HCT116 (cell line): ENCODE measurements around the gene KLHL25. TPM values are rescaled to one million over a fixed set of nuclear protein-coding genes. Genes with fewer than 3 reads are reported as not detected.

Experiments
- ATAC-seq: fragments of 200-7000 bp; cut with Tn5 transposase; 2 replicates; pipeline ENCODE4 v1.9.1; 2020; ENCODE audit warnings: mild to moderate bottlenecking, moderate library complexity
- BruUV-seq: library from RNA; stranded (reverse); fragments of 400-500 nt; replicated peaks from 2 replicates; lab custom pipeline; 2021; lab: Mats Ljungman, UMichigan
- CTCF ChIA-PET: fragments of 300-600 bp; sonication (Branson Sonifier 250); formaldehyde crosslinking; loops from one replicate; lab custom pipeline; 2021; ENCODE audit warnings: antibody characterized with exemption; lab: Charles Lee
- POLR2A ChIA-PET: fragments of 300-600, 350-600 bp; sonication (Branson Sonifier 250); formaldehyde crosslinking; loops from one replicate; lab custom pipeline; 2021; ENCODE audit warnings: antibody characterized with exemption; lab: Charles Lee
- RAD21 ChIA-PET, 2 experiments: fragments of 300-600 bp; sonication (Branson Sonifier 250); formaldehyde crosslinking; loops; one replicate each; lab custom pipeline; 2023; ENCODE audit warnings: low total read pairs in 2 of 2; ENCODE audit not compliant: uncharacterized antibody in 2 of 2, unreplicated experiment in 2 of 2, low non-redundant PET in 1 of 2; lab: Charles Lee
- DNase-seq: peaks from one replicate; pipeline ENCODE4 v3.0.0-alpha.2; 2010; ENCODE audit warnings: low read depth, low spot score
- H2AFZ ChIP-seq: fragments of 200-600 bp; shearing (Covaris generic), sonication (generic); 2 replicates; pipeline ENCODE4 v1.6.1; 2017; ENCODE audit warnings: low read depth, mixed run types, mixed read lengths, antibody characterized with exemption, low read length; ENCODE audit not compliant: poor library complexity, severe bottlenecking
- H3K27ac ChIP-seq: 2 replicates; pipeline ENCODE4 v1.5.1; 2012; ENCODE audit warnings: low read depth, low read length
- H3K27me3 ChIP-seq: fragments of 200-600 bp; sonication (generic); 2 replicates; pipeline ENCODE4 v1.6.1; 2016; ENCODE audit warnings: mixed run types, low read length, mixed read lengths; ENCODE audit not compliant: insufficient read depth
- H3K36me3 ChIP-seq, 2 experiments: fragments of 200-500 bp in 1 of 2; fragments of 200-600 bp in 1 of 2; sonication (Bioruptor generic) in 1 of 2; sonication (generic) in 1 of 2; 2 replicates each; pipeline versions ENCODE4 v1.5.1 to v1.6.1; 2014 to 2016; ENCODE audit warnings: low read length in 2 of 2, inconsistent platforms in 1 of 2, mixed read lengths in 1 of 2, mixed run types in 1 of 2; ENCODE audit not compliant: insufficient read depth in 2 of 2, control insufficient read depth in 1 of 2
- H3K4me1 ChIP-seq, 2 experiments: fragments of 200-600 bp in 1 of 2; sonication (generic) in 1 of 2; 2 replicates each; pipeline versions ENCODE4 v1.5.1 to v1.6.1; 2012 to 2017; ENCODE audit warnings: low read length in 2 of 2, inconsistent platforms in 1 of 2, mild to moderate bottlenecking in 1 of 2, mixed read lengths in 1 of 2, mixed run types in 1 of 2, moderate library complexity in 1 of 2; ENCODE audit not compliant: insufficient read depth in 2 of 2, control insufficient read depth in 1 of 2
- H3K4me2 ChIP-seq: fragments of 200-600 bp; sonication (generic); 2 replicates; pipeline ENCODE4 v1.6.1; 2017; ENCODE audit warnings: mixed run types, low read length, mixed read lengths
- H3K4me3 ChIP-seq, 2 experiments: fragments of 200-600 bp in 1 of 2; sonication (generic) in 1 of 2; replicated peaks in 1 of 2; 2 replicates each; pipeline ENCODE4 v1.5.1; 2011 to 2016; ENCODE audit warnings: low read length in 2 of 2, control low read depth in 1 of 2, low read depth in 1 of 2, mild to moderate bottlenecking in 1 of 2, mixed read lengths in 1 of 2, mixed run types in 1 of 2
- H3K79me2 ChIP-seq: fragments of 200-600 bp; sonication (generic); 2 replicates; pipeline ENCODE4 v1.6.1; 2017; ENCODE audit warnings: mild to moderate bottlenecking, mixed run types, low read length, moderate library complexity, mixed read lengths; ENCODE audit not compliant: insufficient read depth
- H3K9ac ChIP-seq: fragments of 200-600 bp; sonication (generic); 2 replicates; pipeline ENCODE4 v1.6.1; 2016; ENCODE audit warnings: low read length, mixed read lengths
- H3K9me2 ChIP-seq: fragments of 200-600 bp; sonication (generic), shearing (Covaris generic); 2 replicates; pipeline ENCODE4 v1.6.1; 2017; ENCODE audit warnings: mixed run types, mild to moderate bottlenecking, moderate library complexity; ENCODE audit not compliant: insufficient read depth
- H3K9me3 ChIP-seq, 2 experiments: fragments of 200-500 bp in 1 of 2; fragments of 200-600 bp in 1 of 2; sonication (Bioruptor generic) in 1 of 2; sonication (generic) in 1 of 2; 2 replicates each; pipeline ENCODE4 v1.6.1; 2014 to 2017; ENCODE audit warnings: low read length in 2 of 2, mixed read lengths in 2 of 2, inconsistent platforms in 1 of 2, low read depth in 1 of 2, mild to moderate bottlenecking in 1 of 2, mixed run types in 1 of 2, moderate library complexity in 1 of 2; ENCODE audit not compliant: control insufficient read depth in 1 of 2, insufficient read depth in 1 of 2
- H4K20me1 ChIP-seq: fragments of 200-600 bp; sonication (generic), shearing (Covaris generic); 2 replicates; pipeline ENCODE4 v1.6.1; 2017; ENCODE audit warnings: mixed run types, mild to moderate bottlenecking, moderate library complexity; ENCODE audit not compliant: insufficient read depth
- CBX3 ChIP-seq: IDR thresholded peaks from 2 replicates; pipeline ENCODE4 v1.6.1; 2012; ENCODE audit warnings: low read depth
- CEBPB ChIP-seq: IDR thresholded peaks from 2 replicates; pipeline ENCODE4 v1.6.1; 2012; ENCODE audit warnings: low read depth
- ELF1 ChIP-seq: IDR thresholded peaks from 2 replicates; pipeline ENCODE4 v1.6.1; 2012; ENCODE audit warnings: low read depth, borderline replicate concordance
- EZH2 ChIP-seq: fragments of 200-600 bp; sonication (generic); IDR thresholded peaks from 2 replicates; pipeline ENCODE4 v1.6.1; 2017; ENCODE audit warnings: antibody characterized with exemption, mixed run types
- RAD21 ChIP-seq: IDR thresholded peaks from 2 replicates; pipeline ENCODE4 v1.6.1; 2012; ENCODE audit warnings: low read depth, mild to moderate bottlenecking
- SIN3A ChIP-seq: IDR thresholded peaks from 2 replicates; pipeline ENCODE4 v1.6.1; 2012; ENCODE audit warnings: low read depth
- SP1 ChIP-seq: IDR thresholded peaks from 2 replicates; pipeline ENCODE4 v1.6.1; 2012; ENCODE audit warnings: low read depth
- SRF ChIP-seq: IDR thresholded peaks from 2 replicates; pipeline ENCODE4 v1.6.1; 2012; ENCODE audit warnings: low read depth
- TCF7L2 ChIP-seq: IDR thresholded peaks from 2 replicates; pipeline ENCODE4 v1.7.0; 2011; ENCODE audit warnings: borderline replicate concordance, inconsistent platforms; ENCODE audit not compliant: insufficient read depth, insufficient read length; ENCODE audit errors: extremely low read depth
- ZFX ChIP-seq: fragments of 450-650 bp; IDR thresholded peaks from 2 replicates; pipeline ENCODE4 v1.6.1; 2017
- intact Hi-C: fragments of 100-400 bp; cut with micrococcal nuclease; formaldehyde crosslinking; loops from 2 replicates; pipeline ENCODE4 v1.10.0; 2022
- total RNA-seq: library from RNA; stranded (reverse); gene quantifications from one replicate; pipeline ENCODE4 v1.2.1, GENCODE V29; 2021; ENCODE audit not compliant: unreplicated experiment
- TF ChIP-seq, protein P1 (sequence below), 3 experiments: fragments of 200-600 bp in 1 of 3; sonication (generic) in 1 of 3; IDR thresholded peaks in 2 of 3; conservative IDR thresholded peaks in 1 of 3; 2 replicates each; pipeline ENCODE4 v1.5.1; 2012 to 2017; ENCODE audit warnings: low read depth in 2 of 3, low read length in 2 of 3, antibody characterized with exemption in 1 of 3, borderline replicate concordance in 1 of 3, control low read depth in 1 of 3, mild to moderate bottlenecking in 1 of 3, mixed read lengths in 1 of 3, mixed run types in 1 of 3, moderate library complexity in 1 of 3; ENCODE audit not compliant: insufficient read depth in 1 of 3
- TF ChIP-seq, protein P2 (sequence below): IDR thresholded peaks from 2 replicates; pipeline ENCODE4 v1.6.1; 2012
- TF ChIP-seq, protein P3 (sequence below): IDR thresholded peaks from 2 replicates; pipeline ENCODE4 v1.6.1; 2012

The KLHL25 gene
- total RNA-seq, 1 experiment from 2014 or later, result 5.3 TPM

DNA sequence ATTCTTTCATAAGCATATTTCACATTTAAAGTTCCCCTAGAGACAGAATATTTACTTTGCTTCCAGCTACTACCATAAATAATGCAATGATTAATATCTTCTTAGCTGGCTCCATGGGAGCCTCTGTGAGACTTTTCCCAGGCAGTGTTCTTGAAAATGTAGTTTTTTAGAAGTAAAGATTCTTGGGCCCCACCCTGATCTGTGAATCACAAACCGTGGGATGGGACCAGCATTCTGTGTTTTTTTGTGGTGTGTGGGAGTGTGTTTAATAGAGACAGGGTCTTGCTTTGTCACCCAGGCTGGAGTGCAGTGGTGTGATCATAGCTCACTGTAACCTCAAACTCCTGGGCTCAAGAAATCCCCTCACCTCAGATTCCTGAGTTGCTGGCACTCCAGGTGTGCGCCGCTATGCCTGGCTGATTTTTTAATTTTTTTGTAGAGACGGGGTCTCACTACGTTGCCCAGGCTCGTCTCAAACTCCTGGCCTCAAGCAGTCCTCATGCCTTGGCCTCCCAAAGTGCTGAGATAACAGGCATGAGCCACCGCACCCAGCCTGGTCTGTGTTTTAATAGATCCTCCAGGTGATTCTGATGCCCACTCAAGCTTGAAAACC lies 83.0 kb downstream of the KLHL25 start:
- no peak overlapping the region for H2AFZ ChIP-seq
- ChIA-PET RAD21 (no interaction called here), POLR2A (no interaction called here), CTCF (no interaction called here)
- no peak for TF ChIP-seq ELF1
- TF ChIP-seq SIN3A, result no peak
- no peak for TF ChIP-seq RAD21
- TF ChIP-seq, protein P1, sequence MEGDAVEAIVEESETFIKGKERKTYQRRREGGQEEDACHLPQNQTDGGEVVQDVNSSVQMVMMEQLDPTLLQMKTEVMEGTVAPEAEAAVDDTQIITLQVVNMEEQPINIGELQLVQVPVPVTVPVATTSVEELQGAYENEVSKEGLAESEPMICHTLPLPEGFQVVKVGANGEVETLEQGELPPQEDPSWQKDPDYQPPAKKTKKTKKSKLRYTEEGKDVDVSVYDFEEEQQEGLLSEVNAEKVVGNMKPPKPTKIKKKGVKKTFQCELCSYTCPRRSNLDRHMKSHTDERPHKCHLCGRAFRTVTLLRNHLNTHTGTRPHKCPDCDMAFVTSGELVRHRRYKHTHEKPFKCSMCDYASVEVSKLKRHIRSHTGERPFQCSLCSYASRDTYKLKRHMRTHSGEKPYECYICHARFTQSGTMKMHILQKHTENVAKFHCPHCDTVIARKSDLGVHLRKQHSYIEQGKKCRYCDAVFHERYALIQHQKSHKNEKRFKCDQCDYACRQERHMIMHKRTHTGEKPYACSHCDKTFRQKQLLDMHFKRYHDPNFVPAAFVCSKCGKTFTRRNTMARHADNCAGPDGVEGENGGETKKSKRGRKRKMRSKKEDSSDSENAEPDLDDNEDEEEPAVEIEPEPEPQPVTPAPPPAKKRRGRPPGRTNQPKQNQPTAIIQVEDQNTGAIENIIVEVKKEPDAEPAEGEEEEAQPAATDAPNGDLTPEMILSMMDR (IDR thresholded peaks at IDR 0.05 in 2 of 3, conservative IDR thresholded peaks at IDR 0.05 in 1 of 3; ENCODE audit: borderline replicate concordance in 1 of 3, insufficient read depth in 1 of 3, low read depth in 2 of 3, low read length in 2 of 3), result no peak
- TF ChIP-seq CBX3, result no peak
- TF ChIP-seq, protein P2, sequence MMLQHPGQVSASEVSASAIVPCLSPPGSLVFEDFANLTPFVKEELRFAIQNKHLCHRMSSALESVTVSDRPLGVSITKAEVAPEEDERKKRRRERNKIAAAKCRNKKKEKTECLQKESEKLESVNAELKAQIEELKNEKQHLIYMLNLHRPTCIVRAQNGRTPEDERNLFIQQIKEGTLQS, result no peak
- no peak for TF ChIP-seq TCF7L2
- no peak for TF ChIP-seq CEBPB
- TF ChIP-seq EZH2, result no peak
- no peak for TF ChIP-seq SP1
- TF ChIP-seq ZFX, result no peak
- TF ChIP-seq SRF, result no peak
- TF ChIP-seq, protein P3, sequence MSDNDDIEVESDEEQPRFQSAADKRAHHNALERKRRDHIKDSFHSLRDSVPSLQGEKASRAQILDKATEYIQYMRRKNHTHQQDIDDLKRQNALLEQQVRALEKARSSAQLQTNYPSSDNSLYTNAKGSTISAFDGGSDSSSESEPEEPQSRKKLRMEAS, result no peak
- no peaks in the 10 kb centered on the region for H3K9me2 ChIP-seq
- no peaks in the 10 kb centered on the region; a peak in 1 of 4 replicates for H3K36me3 ChIP-seq
- H3K79me2 ChIP-seq, result no peaks in the 10 kb centered on the region
- no peak overlapping the region for H3K27ac ChIP-seq
- no peak for ATAC-seq
- no peaks in the 10 kb centered on the region for H4K20me1 ChIP-seq
- H3K27me3 ChIP-seq, result no peaks in the 10 kb centered on the region
- no peaks in the 10 kb centered on the region for H3K9me3 ChIP-seq
- no peaks in the 10 kb centered on the region for H3K4me1 ChIP-seq
- H3K4me3 ChIP-seq, result no peak overlapping the region
- no peak for DNase-seq
- no TSS peak for BruUV-seq
- intact Hi-C loops, result no loop called here
- no peak overlapping the region for H3K4me2 ChIP-seq
- no peak overlapping the region for H3K9ac ChIP-seq
